ENCODE data around the gene TSPAN17.

GRCh38 chr5:176624142-176624541, 23.1 kb upstream of the TSPAN17 start:
- TF ChIP-seq CTCF (IDR thresholded peaks at IDR 0.05) (no peak), ZFX (IDR thresholded peaks at IDR 0.05; ENCODE audit: borderline replicate concordance) (no peak)
